Cardiac septum (tissue), 1 donor: Measurements from ENCODE around the gene RILPL1. TPM values are rescaled to one million over a fixed set of nuclear protein-coding genes. Genes with fewer than 3 reads are reported as not detected.
"Not testable (repeated sequence)": the region's sequence is repeated elsewhere in the genome, so short reads cannot be mapped to it uniquely, and the experiment has no call there.

ENCODE experiments used
- DNase-seq: peaks from one replicate; pipeline ENCODE4 v3.0.0-alpha.2; 2020; ENCODE audit warnings: low spot score
- intact Hi-C: fragments of 100-400 bp; cut with DNase I; formaldehyde crosslinking; loops from one replicate; pipeline ENCODE4 v1.14.0; 2022
- total RNA-seq: library from RNA; stranded (reverse); fragmentation: NEBNext Ultra II Directional; extraction: Animal tissue kit (Norgen Biotek cat#: 25700); gene quantifications from one replicate; pipeline ENCODE4 v1.2.1, GENCODE V29; 2021
- donor health status: DM: no; HTN: no; CAD: no.

RILPL1 gene
- total RNA-seq, 1 donor from 2014 or later, result 85.3 TPM

GRCh38 chr12:123478762-123479161 is 54.8 kb downstream of the RILPL1 start:
- intact Hi-C loops, result loop anchor here (1.0 kb wide), 1 partner anchor 41 kb away; no protein-coding TSS in a partner anchor
- peak; percentile 89 for DNase-seq

GRCh38 chr12:123478069-123478468 is 55.5 kb downstream of the RILPL1 start:
- intact Hi-C loops, result loop anchor here (1.0 kb wide), 1 partner anchor 41 kb away; no protein-coding TSS in a partner anchor
- no peak for DNase-seq

- intact Hi-C loops, result no loop called here
Observed at GRCh38 chr12:123475246-123475703, 58.2 kb downstream of the RILPL1 start.

GRCh38 chr12:123474485-123475245 is 58.9 kb downstream of the RILPL1 start:
- intact Hi-C loops, result no loop called here
- DNase-seq, result no peak

More at GRCh38 chr12:123475246-123475703, 58.2 kb downstream of the RILPL1 start:
- no peak for DNase-seq

GRCh38 chr12:123472438-123472849 is 61.1 kb downstream of the RILPL1 start:
- intact Hi-C loops, result no loop called here
- DNase-seq, result no peak

- no peak for DNase-seq
- intact Hi-C loops, result no loop called here
Observed at GRCh38 chr12:123471374-123472068, 62.0 kb downstream of the RILPL1 start.

GRCh38 chr12:123469978-123470377 is 63.5 kb downstream of the RILPL1 start:
- intact Hi-C loops, result no loop called here
- DNase-seq, result no peak

GRCh38 chr12:123468786-123469185 is 64.7 kb downstream of the RILPL1 start:
- intact Hi-C loops, result no loop called here
- DNase-seq, result no peak

GRCh38 chr12:123465084-123465483 is 68.4 kb downstream of the RILPL1 start:
- DNase-seq, result no peak
- intact Hi-C loops, result no loop called here

- not testable (repeated sequence) for DNase-seq
Observed at GRCh38 chr12:123463174-123463573, 70.3 kb downstream of the RILPL1 start.

GRCh38 chr12:123457980-123458779 is 75.3 kb downstream of the RILPL1 start, which contains the start of gene SNRNP35:
SNRNP35 (plus strand) TSS chr12:123458139; CDS start chr12:123465541, 7,402 bp downstream.
- intact Hi-C loops, result loop anchor here (5.0 kb wide), 1 partner anchor 124 kb away; the partner anchor contains the start of gene TMED2

More at GRCh38 chr12:123463174-123463573, 70.3 kb downstream of the RILPL1 start:
- intact Hi-C loops, result not testable (repeated sequence)

GRCh38 chr12:123453165-123453564 is 80.4 kb downstream of the RILPL1 start:
- intact Hi-C loops, result no loop called here

More at GRCh38 chr12:123457980-123458779, 75.3 kb downstream of the RILPL1 start, which contains the start of gene SNRNP35:
- peak; percentile 92 for DNase-seq

GRCh38 chr12:123452276-123452550 is 81.3 kb downstream of the RILPL1 start:
- intact Hi-C loops, DNase-seq: not testable (repeated sequence)

More at GRCh38 chr12:123453165-123453564, 80.4 kb downstream of the RILPL1 start:
- no peak for DNase-seq

GRCh38 chr12:123450636-123451035 is 82.9 kb downstream of the RILPL1 start:
- DNase-seq, result no peak

GRCh38 chr12:123449856-123450255 is 83.7 kb downstream of the RILPL1 start:
- DNase-seq, result no peak
- intact Hi-C loops, result no loop called here

More at GRCh38 chr12:123450636-123451035, 82.9 kb downstream of the RILPL1 start:
- intact Hi-C loops, result no loop called here

GRCh38 chr12:123449249-123449733 is 84.2 kb downstream of the RILPL1 start:
- intact Hi-C loops, result no loop called here

GRCh38 chr12:123446333-123446713 is 87.2 kb downstream of the RILPL1 start:
- DNase-seq, result no peak
- intact Hi-C loops, result no loop called here

More at GRCh38 chr12:123449249-123449733, 84.2 kb downstream of the RILPL1 start:
- no peak for DNase-seq

GRCh38 chr12:123445388-123446332 is 87.9 kb downstream of the RILPL1 start:
- DNase-seq, result no peak

More at GRCh38 chr12:123445388-123446332, 87.9 kb downstream of the RILPL1 start:
- intact Hi-C loops, result no loop called here
